ENCODE data around the gene TRPM5. TPM values are rescaled to one million over a fixed set of nuclear protein-coding genes. Genes with fewer than 3 reads are reported as not detected.

The TRPM5 gene
- total and polyA plus RNA-seq, 2 of the 4 experiments (the other 2 are of a cell fraction) = not detected

DNA sequence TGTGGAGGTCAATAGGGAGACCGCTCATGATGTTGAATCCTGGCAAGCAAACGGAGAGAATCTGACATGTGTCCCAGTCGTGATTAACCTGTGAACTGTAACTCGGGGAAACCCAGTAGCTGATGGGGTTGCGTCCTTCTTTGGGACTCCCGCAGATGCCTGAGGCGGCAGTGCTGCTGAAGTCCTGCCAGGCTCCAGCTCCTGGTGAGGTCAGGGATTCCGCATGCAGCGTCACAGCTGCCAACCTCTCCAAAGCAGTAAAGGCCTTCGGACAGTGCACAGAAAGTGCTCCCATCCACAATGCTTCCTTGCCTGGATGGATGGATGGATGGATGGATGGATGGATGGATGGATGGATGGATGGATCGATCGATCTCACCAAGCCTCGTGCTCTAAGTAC is 14.0 kb upstream of the TRPM5 start:
- intact Hi-C loops (cut with micrococcal nuclease) = no loop called here
- in situ Hi-C loops (cut with MboI; ENCODE audit: low sequenced_read_pairs) = no loop called here
- Histone ChIP-seq H4K5ac (ENCODE audit: low read depth, low read length) (no peak overlapping the region), H3K56ac (ENCODE audit: extremely low read depth, insufficient read depth, low read length) (no peak overlapping the region), H2AK5ac (ENCODE audit: low read depth, low read length) (no peak overlapping the region), H2BK5ac (ENCODE audit: low read depth, low read length, poor library complexity, severe bottlenecking) (no peak overlapping the region), H3K14ac (replicated peaks; ENCODE audit: low read depth, low read length) (no peak overlapping the region), H2BK120ac (ENCODE audit: low read depth, low read length) (no peak overlapping the region), H2BK15ac (ENCODE audit: low read depth, low read length) (no peak overlapping the region), H2BK20ac (ENCODE audit: low read depth, low read length) (no peak overlapping the region), H3K27me3 (ENCODE audit: control insufficient read depth, insufficient read depth, low read length) (peaks cover 27% of the 10 kb centered on the region), H3K23ac (ENCODE audit: low read depth, low read length) (no peak overlapping the region), H3K79me1 (ENCODE audit: low read depth in 1 of 2, low read length in 2 of 2) (no peaks in the 10 kb centered on the region), H2AFZ (replicated peaks; ENCODE audit: low read length, poor library complexity) (no peak overlapping the region), H3K9ac (ENCODE audit: low read depth, low read length) (no peak overlapping the region), H4K91ac (ENCODE audit: insufficient read depth, low read depth, low read length) (no peak overlapping the region), H3K9me3 (ENCODE audit: control insufficient read depth, insufficient read depth, low read length) (no peaks in the 10 kb centered on the region; the same call in 1 of the 2 replicates), H4K20me1 (ENCODE audit: insufficient read depth, low read length) (no peaks in the 10 kb centered on the region), H3K4me2 (ENCODE audit: low read depth, low read length) (no peak overlapping the region), H2AK9ac (replicated peaks; ENCODE audit: low read depth, low read length, poor library complexity) (no peak overlapping the region), H3K4me1 (ENCODE audit: control insufficient read depth, insufficient read depth, low read length) (no peaks in the 10 kb centered on the region), H3K36me3 (ENCODE audit: control insufficient read depth, insufficient read depth, low read length) (no peaks in the 10 kb centered on the region), H4K8ac (ENCODE audit: low read depth in 2 of 2, low read length in 2 of 2) (no peak overlapping the region), H3K18ac (ENCODE audit: low read depth, low read length) (no peak overlapping the region), H3K9me1 (ENCODE audit: insufficient read depth, low read length) (no peaks in the 10 kb centered on the region), H3K4ac (ENCODE audit: low read depth, low read length) (no peak overlapping the region), H3K4me3 (ENCODE audit: insufficient read depth, low read depth, low read length) (no peak overlapping the region), H3K27ac (ENCODE audit: insufficient read depth, low read length) (no peak overlapping the region)
- dilution Hi-C loops (cut with HindIII; ENCODE audit: low sequenced_read_pairs, unreplicated experiment) = no loop called here
- 62% methylated on average over 6 of the region's 13 CpGs; no CpG with 5 or more reads in 1 of the 2 experiments for WGBS, 2 experiments (ENCODE audit: extremely low coverage in 2 of 2, insufficient read length in 1 of 2)
- ATAC-seq (ENCODE audit: low read depth) = no peak
- TF ChIP-seq SMC3 (IDR thresholded peaks at IDR 0.05; ENCODE audit: low read depth, low read length) (no peak), RAD21 (IDR thresholded peaks at IDR 0.05; ENCODE audit: low read length) (no peak), FOS (IDR thresholded peaks at IDR 0.05; ENCODE audit: low read depth, low read length) (no peak), BHLHE40 (IDR thresholded peaks at IDR 0.05; ENCODE audit: low read depth, low read length) (no peak)
- TF ChIP-seq, protein P1, sequence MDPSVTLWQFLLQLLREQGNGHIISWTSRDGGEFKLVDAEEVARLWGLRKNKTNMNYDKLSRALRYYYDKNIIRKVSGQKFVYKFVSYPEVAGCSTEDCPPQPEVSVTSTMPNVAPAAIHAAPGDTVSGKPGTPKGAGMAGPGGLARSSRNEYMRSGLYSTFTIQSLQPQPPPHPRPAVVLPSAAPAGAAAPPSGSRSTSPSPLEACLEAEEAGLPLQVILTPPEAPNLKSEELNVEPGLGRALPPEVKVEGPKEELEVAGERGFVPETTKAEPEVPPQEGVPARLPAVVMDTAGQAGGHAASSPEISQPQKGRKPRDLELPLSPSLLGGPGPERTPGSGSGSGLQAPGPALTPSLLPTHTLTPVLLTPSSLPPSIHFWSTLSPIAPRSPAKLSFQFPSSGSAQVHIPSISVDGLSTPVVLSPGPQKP (IDR thresholded peaks at IDR 0.05; ENCODE audit: borderline replicate concordance, low read depth, low read length) = no peak
- TF ChIP-seq, protein P2, sequence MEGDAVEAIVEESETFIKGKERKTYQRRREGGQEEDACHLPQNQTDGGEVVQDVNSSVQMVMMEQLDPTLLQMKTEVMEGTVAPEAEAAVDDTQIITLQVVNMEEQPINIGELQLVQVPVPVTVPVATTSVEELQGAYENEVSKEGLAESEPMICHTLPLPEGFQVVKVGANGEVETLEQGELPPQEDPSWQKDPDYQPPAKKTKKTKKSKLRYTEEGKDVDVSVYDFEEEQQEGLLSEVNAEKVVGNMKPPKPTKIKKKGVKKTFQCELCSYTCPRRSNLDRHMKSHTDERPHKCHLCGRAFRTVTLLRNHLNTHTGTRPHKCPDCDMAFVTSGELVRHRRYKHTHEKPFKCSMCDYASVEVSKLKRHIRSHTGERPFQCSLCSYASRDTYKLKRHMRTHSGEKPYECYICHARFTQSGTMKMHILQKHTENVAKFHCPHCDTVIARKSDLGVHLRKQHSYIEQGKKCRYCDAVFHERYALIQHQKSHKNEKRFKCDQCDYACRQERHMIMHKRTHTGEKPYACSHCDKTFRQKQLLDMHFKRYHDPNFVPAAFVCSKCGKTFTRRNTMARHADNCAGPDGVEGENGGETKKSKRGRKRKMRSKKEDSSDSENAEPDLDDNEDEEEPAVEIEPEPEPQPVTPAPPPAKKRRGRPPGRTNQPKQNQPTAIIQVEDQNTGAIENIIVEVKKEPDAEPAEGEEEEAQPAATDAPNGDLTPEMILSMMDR (conservative IDR thresholded peaks at IDR 0.05; ENCODE audit: low read depth, low read length) = no peak
- BruUV-seq (replicated peaks) = no TSS peak
- POLR2A ChIA-PET (ENCODE audit: unreplicated experiment) = no interaction called here
- no peak for DNase-seq
- CTCF ChIA-PET = interaction anchor here (0.7 kb wide), 1 partner anchor 747 kb away, joined by 11 read pairs; no protein-coding TSS in a partner anchor
